Activated CD8-positive, alpha-beta memory T cell treated with anti-CD3 and anti-CD28 coated beads, Interleukin-2, amount 50 U/mL, for 24 hours (primary cell): ENCODE data around the gene RNF220.

Experiments
- DNase-seq: peaks from one replicate; pipeline ENCODE4 v3.0.0-alpha.2; 2020; ENCODE audit errors: extremely low read depth

The RNF220 gene

DNA sequence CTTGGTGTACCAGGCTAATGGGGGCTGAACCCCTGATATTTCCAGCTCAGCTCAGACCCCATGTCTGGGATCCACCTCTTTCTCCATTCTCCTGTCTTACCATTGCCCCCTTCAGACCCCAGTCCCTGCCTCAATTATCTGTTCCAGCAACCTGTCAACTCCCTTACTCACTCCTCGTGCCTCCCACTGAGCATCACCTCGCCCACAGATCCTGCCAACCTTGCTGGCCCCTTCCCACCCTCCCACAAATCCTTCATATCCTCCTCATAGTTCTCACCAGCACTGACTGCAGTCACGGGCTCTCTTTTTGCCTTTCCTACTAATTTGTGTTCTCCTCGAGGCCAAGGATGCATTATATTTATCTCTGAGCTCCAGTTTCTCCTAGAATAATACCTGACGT lies 206.4 kb downstream of the RNF220 start:
- DNase-seq, result no peak

DNA sequence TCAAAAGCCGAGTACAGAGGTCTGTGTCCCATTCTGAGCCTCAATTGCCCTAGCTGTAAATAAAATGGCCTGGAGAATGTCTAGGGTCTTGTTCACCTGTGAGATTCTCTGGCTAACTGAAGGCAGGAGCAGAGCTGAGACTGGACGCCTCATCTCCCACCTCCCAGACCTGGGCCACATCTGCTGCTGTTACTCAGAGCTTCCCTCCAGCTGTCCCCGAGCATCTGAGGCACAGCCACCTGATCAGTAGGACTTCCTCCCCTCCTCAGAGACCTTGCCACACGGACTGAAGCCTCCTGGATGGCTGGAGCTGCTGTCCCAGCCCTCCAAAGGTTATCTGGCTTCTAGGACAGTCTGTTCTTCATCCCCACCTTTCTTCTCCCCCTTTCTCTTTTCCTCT lies 206.8 kb downstream of the RNF220 start:
- DNase-seq, result no peak

DNA sequence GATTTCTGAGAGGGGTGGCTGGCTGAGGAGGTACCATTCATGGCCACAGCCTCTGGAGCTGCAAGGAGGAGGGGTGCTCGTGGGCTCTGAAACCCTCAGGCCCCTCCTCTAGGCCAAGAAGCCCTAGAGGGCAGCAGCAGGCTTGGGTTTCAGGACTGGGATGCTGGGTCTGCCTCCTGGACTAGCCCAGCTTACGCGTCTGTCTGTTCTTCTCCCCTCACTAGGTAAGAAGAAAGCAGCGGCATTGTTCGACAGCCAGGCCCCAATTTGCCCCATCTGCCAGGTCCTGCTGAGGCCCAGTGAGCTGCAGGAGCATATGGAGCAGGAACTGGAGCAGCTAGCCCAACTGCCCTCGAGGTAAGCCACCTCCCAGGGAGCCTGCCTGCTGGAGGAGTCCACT lies 208.9 kb downstream of the RNF220 start:
- no peak for DNase-seq

DNA sequence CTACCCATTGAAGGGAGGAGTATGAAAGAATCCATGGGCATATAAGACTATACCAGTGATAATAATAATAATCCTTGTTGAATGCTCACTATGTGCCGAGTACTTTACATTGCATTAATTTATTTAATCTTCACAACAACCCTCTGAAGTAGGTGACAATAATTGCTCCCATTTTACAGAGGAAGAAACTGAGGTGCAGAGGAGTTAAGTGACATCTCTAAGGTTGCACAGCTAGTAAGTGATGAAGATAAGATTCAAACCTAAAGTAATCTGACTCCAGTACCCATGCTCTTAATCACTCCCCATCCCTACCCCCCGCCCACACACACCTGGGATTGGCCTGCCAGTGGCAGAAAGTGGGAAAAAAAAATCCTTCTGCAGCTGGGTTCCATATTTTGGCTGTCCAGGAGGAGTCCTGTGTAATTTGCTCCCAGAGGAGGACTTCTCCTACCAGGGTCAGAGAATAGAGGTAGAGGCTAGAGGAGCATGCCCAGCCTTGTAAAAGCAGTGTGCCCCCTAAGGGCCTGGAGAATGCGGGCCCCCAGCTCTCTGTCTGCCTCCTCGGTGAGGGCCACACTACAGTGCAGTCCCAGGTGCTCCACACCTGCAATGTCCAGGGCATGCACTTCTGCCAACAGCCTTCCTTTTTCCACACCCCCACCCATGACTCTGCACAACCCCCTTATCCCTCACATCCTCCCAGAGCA lies 211.4 kb downstream of the RNF220 start:
- no peak for DNase-seq

DNA sequence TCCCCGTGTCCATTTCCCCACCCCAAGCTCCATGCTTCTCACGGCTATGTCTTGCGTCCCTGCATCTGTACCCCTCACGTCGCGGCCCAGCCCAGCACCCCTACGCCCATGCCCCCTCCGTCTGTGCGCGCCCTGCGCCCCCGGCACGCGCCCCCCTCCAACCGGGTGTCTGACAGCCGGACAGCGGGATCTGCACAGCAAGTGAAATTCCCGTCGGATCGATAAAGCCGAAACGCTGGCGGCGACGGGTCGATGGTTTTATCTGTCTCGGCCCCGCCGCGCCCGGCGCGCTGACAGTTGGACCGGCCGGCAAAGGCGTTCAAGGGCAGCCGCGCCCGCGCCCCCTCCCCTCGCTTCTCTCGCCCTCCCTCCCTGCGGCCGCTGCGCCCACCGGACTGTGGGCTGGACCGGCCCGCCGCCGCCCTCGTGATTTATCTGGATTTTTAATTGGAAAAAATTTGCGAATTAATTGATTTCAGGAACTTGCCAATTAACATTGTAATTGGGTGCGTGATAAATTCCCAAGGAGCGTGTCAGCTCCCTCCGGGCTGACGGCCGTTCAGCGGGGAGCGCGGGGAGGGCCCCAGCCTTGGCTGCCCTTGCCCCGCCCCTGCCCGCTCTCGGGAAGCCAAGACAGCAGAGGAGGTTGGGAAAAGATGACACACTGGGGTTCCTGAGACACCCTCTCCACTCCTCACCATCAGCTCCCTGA lies 212.1 kb downstream of the RNF220 start:
- no peak for DNase-seq

DNA sequence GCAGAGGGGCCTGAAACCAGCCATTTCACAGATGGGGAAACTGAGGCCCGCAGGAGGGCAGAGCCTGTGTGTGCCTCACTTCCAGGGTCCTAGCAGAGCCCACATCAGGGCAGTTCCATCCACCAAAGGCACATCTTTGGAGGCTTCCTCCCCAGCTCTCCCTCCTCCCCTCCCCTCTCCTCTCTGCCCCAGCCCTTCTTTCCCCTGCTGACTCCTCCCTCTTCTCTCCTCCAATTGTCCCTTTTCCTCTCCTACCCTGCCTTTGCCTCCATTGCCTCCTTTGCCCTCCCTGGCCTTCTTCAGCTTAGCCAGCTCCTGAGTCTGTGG lies 212.6 kb downstream of the RNF220 start:
- DNase-seq, result no peak

DNA sequence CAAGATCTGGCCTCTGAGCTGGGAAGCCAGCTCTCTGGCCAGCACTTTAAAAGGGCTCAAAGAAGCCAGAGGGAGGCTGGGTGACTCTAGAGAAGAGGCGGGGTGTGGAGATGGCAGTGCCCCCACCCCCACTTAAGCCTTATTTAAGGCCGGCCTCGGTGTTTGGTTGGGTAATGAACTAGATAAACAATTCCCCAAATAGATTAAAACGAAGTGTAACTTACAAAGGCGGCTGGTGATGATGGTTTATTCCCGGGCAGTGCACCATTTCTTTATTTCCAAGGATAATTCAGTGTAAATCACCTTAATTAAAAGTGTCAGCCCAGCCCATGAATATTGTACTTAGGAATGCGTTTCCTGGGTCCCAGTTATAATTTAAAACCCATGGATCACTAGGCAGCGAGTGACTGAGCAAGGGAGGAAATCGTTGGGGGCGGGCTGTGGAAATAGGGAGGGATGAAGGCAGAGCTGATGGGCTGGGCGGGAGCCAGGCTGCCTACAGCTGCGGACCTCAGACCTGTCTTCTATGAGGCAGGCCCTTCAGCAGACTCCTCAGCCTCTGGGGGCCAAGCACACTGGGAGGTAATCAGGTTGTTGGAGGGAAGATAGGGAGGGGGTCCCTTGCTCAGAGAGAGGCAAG lies 214.3 kb downstream of the RNF220 start:
- no peak for DNase-seq

DNA sequence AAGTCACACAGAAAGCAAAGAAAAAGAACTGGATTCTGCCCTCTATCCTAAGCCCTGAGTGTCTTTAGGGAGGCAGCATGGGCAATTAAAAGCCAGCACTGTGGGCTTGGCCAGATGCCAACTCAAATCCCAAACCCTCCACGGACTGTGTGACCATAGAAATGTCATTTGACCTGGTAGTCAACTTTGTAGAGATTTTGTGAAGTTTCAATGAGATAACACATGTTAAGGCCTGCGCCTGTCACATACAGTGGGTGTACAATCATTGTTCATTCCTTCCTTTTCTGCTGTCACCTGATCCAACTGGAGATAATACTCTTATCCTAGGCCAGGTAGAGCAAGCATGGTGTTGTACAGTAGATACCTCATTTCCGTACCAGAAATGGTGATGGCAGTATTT lies 215.0 kb downstream of the RNF220 start:
- DNase-seq, result no peak

DNA sequence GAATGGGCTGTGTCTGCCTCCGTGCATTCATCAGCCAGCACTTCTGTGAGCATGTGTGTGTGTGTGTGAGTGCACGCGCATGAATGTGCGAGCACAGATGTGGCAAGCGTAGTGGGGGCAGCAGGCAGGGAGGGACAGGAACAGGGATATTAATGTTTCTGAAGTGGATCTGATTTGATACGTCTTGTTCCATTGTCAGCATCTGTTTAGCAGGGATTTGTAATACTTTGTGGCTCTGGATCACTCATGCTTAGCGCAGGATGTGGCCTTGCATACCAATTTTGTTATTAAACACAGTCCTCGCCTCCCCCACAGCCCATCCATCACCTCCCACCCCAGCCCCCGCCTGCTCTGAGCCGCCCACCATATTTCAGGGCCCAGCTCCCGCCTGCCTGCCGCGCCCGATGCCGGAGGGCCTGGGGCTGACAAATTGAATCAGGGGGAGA lies 216.8 kb downstream of the RNF220 start:
- DNase-seq, result no peak

DNA sequence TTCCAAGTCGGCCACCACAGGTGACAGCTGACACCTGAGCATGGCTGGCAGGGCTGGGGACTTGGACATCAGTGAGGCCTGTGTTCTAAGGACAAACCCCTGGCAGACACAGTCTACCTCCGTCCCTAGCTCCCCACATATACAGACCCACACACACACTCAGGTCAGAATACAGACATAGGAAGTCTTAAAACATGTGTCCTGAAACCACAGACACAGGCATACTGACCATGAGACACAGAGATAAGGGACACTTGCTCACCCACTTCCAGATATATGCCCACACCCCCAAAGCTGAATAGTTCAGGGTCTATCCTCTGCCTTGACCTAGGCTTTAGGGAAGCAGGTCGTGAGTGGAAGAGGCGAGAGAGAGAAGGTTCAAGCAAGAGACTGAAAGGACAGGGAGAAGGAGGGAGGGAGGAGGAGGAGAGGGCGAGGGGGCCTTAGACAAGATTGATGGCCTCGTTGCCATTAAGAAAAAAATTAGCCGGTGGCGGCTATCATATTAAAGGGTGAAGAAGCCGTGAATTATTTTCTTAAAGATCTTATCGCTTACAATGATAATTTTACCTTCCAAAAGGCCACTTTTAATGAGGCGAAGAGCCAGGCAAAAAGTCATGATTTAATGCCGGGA lies 219.3 kb downstream of the RNF220 start:
- no peak for DNase-seq

DNA sequence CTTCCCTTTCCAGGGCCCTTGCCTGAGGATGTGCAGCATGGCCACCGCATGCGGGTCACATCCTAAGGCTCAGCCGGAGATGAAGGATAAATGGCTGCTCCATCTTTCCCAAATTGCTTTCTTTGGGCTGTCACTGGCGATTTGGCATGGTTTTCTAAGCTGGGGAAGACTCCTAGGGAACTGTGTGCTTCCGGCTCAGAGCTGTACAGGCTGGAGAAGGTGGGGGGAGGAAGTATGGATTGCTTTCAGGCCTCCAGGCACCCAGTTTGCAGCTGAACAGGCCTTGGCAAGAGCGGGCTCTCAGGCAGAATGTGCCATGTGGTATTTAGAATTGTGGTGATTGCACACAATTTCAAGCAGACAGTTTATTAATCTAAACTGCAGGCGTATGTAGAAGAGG lies 220.3 kb downstream of the RNF220 start:
- DNase-seq, result no peak

DNA sequence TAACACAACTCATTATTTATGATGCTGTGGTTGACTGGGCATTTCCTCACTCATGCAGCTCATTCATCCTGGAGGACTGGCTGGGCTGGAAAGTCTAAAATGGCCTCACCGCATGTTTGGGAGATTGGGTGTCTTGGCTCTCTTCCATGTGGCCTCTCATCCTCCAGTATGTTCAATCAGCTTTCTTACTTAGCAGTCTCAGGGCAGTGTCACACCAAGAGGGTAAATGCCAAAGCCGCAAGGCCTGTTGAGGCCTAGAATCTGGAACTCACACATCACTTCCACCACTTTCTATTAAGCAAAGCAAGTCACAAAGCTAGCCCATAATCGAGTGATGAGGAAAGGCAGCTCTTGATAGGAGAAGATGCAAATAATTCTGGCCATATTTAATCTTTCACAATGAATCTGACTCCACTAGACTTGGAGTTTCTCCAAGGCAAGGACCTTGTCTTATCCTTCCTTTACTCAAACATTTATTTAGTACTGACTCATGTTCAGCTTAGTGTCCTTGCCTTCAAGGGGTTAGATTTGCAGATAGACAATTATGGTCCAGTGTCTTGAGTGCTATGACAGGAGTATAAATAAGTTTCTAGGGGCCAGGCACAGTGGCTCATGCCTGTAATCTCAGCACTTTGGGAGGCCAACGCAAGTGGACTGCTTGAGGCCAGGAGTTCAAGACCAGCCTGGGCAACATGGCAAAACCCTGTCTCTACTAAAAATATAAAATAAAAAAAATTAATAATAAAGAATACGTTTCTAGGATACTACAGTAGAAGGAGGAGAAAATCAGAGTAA lies 224.1 kb downstream of the RNF220 start:
- DNase-seq, result no peak

DNA sequence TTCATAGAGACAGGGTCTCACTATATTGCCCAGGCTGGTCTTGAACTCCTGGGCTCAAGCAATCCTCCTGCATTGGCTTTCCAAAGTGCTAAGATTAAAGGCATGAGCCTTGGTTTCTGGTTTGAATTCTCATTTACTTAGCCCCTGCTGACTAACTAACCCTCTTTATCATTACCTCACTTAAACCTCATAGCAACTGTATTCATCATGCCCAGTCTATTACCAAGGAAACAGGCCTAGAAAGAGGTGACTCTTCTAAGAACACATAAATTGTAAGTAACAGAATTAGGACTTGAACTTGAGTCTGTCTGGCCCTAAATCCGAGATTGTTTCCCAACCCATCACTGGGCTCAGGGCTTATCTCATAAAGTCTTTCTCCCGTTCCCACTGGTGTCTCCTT lies 225.1 kb downstream of the RNF220 start:
- DNase-seq, result no peak

DNA sequence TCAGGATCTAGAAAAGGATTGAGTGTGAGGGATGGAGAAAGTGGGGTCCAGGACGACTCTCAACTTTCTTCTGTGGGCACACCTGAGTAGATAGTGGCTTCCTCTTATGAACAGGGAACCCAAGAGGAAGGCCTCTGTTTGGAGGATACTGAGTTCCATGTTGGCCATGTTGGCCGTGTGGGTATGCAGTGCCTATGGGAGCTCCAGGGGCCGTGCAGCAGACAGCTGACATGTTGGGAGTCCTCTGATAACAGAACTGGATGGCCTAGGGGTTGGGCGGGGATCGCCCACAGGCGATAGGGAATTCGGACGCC lies 226.2 kb downstream of the RNF220 start:
- DNase-seq, result peak; percentile 8

DNA sequence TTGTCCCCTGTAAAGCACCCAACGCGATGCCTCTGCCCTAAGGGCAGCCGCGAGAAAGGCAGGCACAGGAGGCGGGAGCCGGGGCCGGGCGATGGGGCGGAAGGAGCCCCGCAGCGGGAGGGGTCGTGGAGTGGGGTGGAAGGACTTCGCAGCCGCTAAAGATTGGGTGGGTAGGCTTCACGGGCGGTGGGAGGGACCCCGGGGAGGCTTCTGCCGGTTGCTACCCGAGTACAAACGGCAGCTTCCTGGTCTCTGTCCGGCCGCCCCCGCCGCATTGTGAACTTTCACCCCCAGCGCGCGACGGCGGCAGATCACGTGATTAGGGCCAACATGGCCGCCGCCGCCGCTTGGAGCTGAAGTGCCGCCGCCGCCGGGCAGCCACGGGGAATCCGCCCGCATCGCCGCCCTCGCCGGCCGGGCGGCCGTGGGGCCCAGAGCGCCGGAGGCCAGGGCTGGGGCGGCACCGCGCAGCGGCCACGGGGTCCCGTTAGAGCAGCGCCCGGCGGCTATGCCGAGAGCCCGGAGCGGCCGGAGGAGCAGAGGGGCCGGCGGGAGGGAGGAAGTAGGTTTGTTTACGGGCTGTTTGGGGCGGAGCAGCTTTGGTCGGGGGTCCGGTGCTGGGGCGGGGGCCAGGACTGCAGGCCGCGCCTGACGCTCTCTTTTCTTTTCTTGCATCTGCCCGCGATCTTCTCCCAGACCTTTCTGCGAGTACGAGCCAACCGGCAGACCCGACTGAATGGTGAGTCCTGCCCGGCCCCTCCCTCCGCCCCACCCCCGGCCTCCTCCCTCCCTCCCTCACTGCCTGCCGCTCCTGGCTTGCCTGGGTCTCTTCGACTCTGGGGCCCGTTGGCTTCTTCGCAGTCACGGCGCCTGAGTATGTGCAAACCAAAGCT lies 226.8 kb downstream of the RNF220 start:
- DNase-seq, result peak; percentile 83

DNA sequence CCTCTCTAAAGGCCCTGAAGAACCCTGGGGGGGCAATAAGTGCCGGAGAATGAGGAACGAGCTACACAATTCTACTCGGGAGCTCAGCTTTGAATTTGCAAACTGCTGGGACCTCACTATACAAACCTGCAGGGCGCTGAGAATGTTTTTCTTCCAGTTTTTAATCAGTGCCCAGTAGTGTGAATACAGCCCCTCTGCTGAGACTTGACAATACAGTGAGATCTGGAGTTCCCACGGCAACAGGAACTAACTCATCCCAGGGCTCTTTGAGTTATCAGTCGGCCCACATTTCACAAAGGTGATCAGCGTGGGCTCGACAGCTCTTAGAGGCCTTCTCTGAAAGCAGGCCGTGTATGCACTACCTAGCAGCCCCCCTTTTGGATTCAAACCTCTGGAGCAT lies 227.5 kb downstream of the RNF220 start:
- DNase-seq, result no peak

DNA sequence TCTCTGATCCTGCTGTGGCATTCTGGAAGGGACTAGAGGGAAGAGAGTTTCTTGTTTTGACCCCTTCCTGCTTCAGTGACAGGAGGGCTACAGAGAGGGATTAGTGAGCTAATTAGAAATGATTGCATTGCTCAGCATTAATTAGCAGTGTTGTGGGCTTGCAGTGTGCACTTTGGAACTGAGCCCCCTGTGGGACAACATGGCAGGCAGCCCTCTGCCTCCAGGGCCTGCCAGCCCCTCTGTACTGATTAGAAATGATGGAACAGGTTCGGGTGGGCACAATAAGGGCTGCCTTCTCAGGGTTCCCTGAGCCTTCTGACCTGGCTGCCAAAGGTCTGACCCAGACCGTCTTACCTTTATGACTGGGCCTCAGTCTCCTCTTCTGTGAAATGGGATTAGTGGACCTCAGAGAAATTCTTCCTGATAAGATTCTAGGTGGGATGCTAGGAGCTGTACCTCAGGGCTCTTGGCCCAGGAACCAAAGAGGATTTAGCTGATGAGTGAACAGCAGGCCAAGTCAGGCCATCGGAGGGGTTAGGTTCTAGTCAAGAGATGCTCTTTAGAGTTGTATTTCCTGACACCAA lies 229.6 kb downstream of the RNF220 start:
- DNase-seq, result no peak

DNA sequence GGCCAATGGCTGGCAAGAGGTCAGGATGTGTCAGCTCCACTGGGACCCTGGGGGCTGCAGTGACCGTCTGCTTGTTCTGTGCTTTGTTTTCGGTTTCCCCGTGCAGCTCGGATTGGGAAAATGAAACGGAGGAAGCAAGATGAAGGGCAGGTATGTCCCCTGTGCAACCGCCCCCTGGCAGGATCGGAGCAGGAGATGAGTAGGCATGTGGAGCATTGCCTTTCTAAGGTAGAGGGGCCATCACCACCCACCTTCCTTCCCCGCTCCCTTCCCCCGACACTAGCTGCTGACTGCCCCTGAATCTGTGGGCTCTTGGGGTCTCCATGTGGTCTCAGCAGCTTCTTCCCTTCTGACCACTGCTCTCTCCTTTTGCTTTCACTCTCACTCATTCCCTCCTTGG lies 230.4 kb downstream of the RNF220 start:
- DNase-seq, result no peak

DNA sequence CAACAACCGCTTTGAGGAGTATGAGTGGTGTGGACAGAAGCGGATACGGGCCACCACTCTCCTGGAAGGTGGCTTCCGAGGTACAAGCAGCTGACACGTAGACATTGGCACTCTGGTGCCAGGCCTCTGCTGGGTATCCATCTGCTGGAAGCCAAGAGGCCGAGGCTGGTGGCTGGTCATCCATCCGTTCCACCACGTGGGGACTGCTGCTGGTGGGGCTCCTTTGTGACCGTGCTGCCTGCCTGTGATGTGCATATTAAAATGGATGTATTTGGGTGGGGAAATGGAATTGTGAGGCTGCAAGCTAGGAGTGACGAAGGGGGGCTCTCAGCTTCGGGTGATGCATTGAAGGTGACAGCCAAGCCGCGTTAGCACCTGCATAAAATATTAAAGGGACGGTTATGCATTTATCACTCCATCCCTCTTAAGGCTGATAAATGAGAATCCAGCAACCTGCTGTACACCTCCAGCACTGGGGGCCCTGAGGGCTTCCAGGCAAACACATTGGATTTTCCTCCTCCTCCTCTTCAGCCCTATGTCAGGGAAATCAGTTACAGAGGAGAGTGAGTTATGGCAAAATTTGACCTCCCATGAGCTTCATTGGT lies 231.1 kb downstream of the RNF220 start:
- no peak for DNase-seq
